H9 (cell line): ENCODE results near the gene SELPLG. TPM values are rescaled to one million over a fixed set of nuclear protein-coding genes. Genes with fewer than 3 reads are reported as not detected.

Experiments used
- DNase-seq: peaks from one replicate; pipeline ENCODE4 v3.0.0-alpha.2; 2017
- H2AFZ ChIP-seq: one replicate; pipeline ENCODE4 v1.6.1; 2013; ENCODE audit warnings: mild to moderate bottlenecking, low read length, control low read depth, moderate library complexity
- H2AK5ac ChIP-seq: 2 replicates; pipeline ENCODE4 v1.6.1; 2013; ENCODE audit warnings: low read length, control low read depth, mixed read lengths; ENCODE audit not compliant: insufficient read length
- H2BK120ac ChIP-seq: one replicate; pipeline ENCODE4 v1.6.1; 2013; ENCODE audit warnings: low read depth, mild to moderate bottlenecking, low read length, control low read depth, inconsistent platforms; ENCODE audit not compliant: poor library complexity, severe bottlenecking
- H2BK12ac ChIP-seq: 2 replicates; pipeline ENCODE4 v1.6.1; 2013; ENCODE audit warnings: low read length, control low read depth, mixed read lengths, low read depth; ENCODE audit not compliant: insufficient read length
- H2BK15ac ChIP-seq: 2 replicates; pipeline ENCODE4 v1.6.1; 2013; ENCODE audit warnings: low read depth, low read length, control low read depth
- H2BK20ac ChIP-seq: one replicate; pipeline ENCODE4 v1.6.1; 2013; ENCODE audit warnings: low read depth, mild to moderate bottlenecking, low read length, control low read depth, inconsistent platforms; ENCODE audit not compliant: poor library complexity, severe bottlenecking
- H2BK5ac ChIP-seq: 2 replicates; pipeline ENCODE4 v1.6.1; 2013; ENCODE audit warnings: low read length, control low read depth, mixed read lengths; ENCODE audit not compliant: insufficient read length
- H3K14ac ChIP-seq: 2 replicates; pipeline ENCODE4 v1.6.1; 2013; ENCODE audit warnings: low read length, control low read depth; ENCODE audit not compliant: insufficient read depth
- H3K18ac ChIP-seq: 2 replicates; pipeline ENCODE4 v1.6.1; 2013; ENCODE audit warnings: low read depth, mild to moderate bottlenecking, mixed read lengths, low read length, control low read depth; ENCODE audit not compliant: insufficient read length
- H3K23ac ChIP-seq: 2 replicates; pipeline ENCODE4 v1.6.1; 2013; ENCODE audit warnings: low read length, control low read depth, mixed read lengths, low read depth; ENCODE audit not compliant: insufficient read length
- H3K23me2 ChIP-seq: 2 replicates; pipeline ENCODE4 v1.6.1; 2013; ENCODE audit warnings: low read depth, mild to moderate bottlenecking, mixed read lengths, low read length, control low read depth; ENCODE audit not compliant: insufficient read length, poor library complexity, severe bottlenecking
- H3K27ac ChIP-seq: 2 replicates; pipeline ENCODE4 v1.5.1; 2013; ENCODE audit warnings: low read length, control low read depth, mixed read lengths, low read depth; ENCODE audit not compliant: insufficient read length
- H3K27me3 ChIP-seq: 2 replicates; pipeline ENCODE4 v1.6.1; 2013; ENCODE audit warnings: low read length, control low read depth, inconsistent platforms; ENCODE audit not compliant: insufficient read depth
- H3K4ac ChIP-seq: 2 replicates; pipeline ENCODE4 v1.6.1; 2013; ENCODE audit warnings: low read depth, mild to moderate bottlenecking, control low read depth, inconsistent platforms, low read length, moderate library complexity
- H3K4me1 ChIP-seq: 2 replicates; pipeline ENCODE4 v1.6.1; 2013; ENCODE audit warnings: low read length, control low read depth, inconsistent platforms; ENCODE audit not compliant: insufficient read depth
- H3K4me2 ChIP-seq: 2 replicates; pipeline ENCODE4 v1.6.1; 2013; ENCODE audit warnings: low read length, control low read depth, mixed read lengths; ENCODE audit not compliant: insufficient read length, insufficient read depth
- H3K56ac ChIP-seq: 2 replicates; pipeline ENCODE4 v1.6.1; 2013; ENCODE audit warnings: low read depth, mild to moderate bottlenecking, mixed read lengths, low read length, control low read depth; ENCODE audit not compliant: insufficient read length
- H3K79me1 ChIP-seq: 2 replicates; pipeline ENCODE4 v1.6.1; 2013; ENCODE audit warnings: low read depth, mild to moderate bottlenecking, moderate library complexity, low read length, control low read depth, inconsistent platforms; ENCODE audit not compliant: insufficient read depth, poor library complexity, severe bottlenecking
- H3K79me2 ChIP-seq: 2 replicates; pipeline ENCODE4 v1.6.1; 2013; ENCODE audit warnings: low read length, control low read depth, inconsistent platforms; ENCODE audit not compliant: insufficient read depth
- H3K9ac ChIP-seq: 2 replicates; pipeline ENCODE4 v1.6.1; 2013; ENCODE audit warnings: low read length, control low read depth, mixed read lengths; ENCODE audit not compliant: insufficient read length; ENCODE audit errors: extremely low read depth
- H3K9me3 ChIP-seq: one replicate; pipeline ENCODE4 v1.6.1; 2013; ENCODE audit warnings: low read depth, low read length, inconsistent platforms; ENCODE audit not compliant: control insufficient read depth
- H3T11ph ChIP-seq: one replicate; pipeline ENCODE4 v1.6.1; 2013; ENCODE audit warnings: mild to moderate bottlenecking, low read length, control low read depth, inconsistent platforms
- H4K20me1 ChIP-seq: one replicate; pipeline ENCODE4 v1.6.1; 2013; ENCODE audit not compliant: control insufficient read depth, insufficient read length, insufficient read depth
- H4K5ac ChIP-seq: 2 replicates; pipeline ENCODE4 v1.6.1; 2013; ENCODE audit warnings: low read depth, mild to moderate bottlenecking, mixed read lengths, low read length, control low read depth; ENCODE audit not compliant: insufficient read length
- H4K8ac ChIP-seq: replicated peaks from 2 replicates; pipeline ENCODE4 v1.6.1; 2013; ENCODE audit warnings: low read length, control low read depth, mixed read lengths, low read depth; ENCODE audit not compliant: insufficient read length
- H4K91ac ChIP-seq: 2 replicates; pipeline ENCODE4 v1.6.1; 2013; ENCODE audit warnings: low read depth, mild to moderate bottlenecking, moderate library complexity, mixed read lengths, low read length, control low read depth; ENCODE audit not compliant: insufficient read length
- H3K27ac Mint-ChIP-seq, 3 experiments: 2 replicates in 2 of 3; 3 replicates in 1 of 3; pipeline ENCODE4 v1.8.0; 2020 to 2021; ENCODE audit warnings: mixed read lengths in 3 of 3, mild to moderate bottlenecking in 1 of 3, moderate library complexity in 1 of 3
- H3K27me3 Mint-ChIP-seq: 2 replicates; pipeline ENCODE4 v1.8.0; 2021; ENCODE audit warnings: low read depth, mild to moderate bottlenecking, moderate library complexity, mixed read lengths
- H3K36me3 Mint-ChIP-seq, 3 experiments: 2 replicates in 2 of 3; 3 replicates in 1 of 3; pipeline ENCODE4 v1.8.0; 2020 to 2021; ENCODE audit warnings: low read depth in 3 of 3, mixed read lengths in 3 of 3; ENCODE audit not compliant: insufficient read depth in 1 of 3
- H3K4me1 Mint-ChIP-seq, 2 experiments: 2 replicates each; pipeline ENCODE4 v1.8.0; 2020; ENCODE audit warnings: mixed read lengths in 2 of 2
- H3K4me3 Mint-ChIP-seq, 2 experiments: 2 replicates in 1 of 2; 3 replicates in 1 of 2; pipeline ENCODE4 v1.8.0; 2020 to 2021; ENCODE audit warnings: mild to moderate bottlenecking in 2 of 2, mixed read lengths in 2 of 2, moderate library complexity in 1 of 2
- H3K9me3 Mint-ChIP-seq, 2 experiments: 2 replicates in 1 of 2; 3 replicates in 1 of 2; pipeline ENCODE4 v1.8.0; 2020; ENCODE audit warnings: mild to moderate bottlenecking in 2 of 2, mixed read lengths in 2 of 2, moderate library complexity in 1 of 2
- CTCF ChIP-seq: fragments of 200-600 bp; sonication (generic); conservative IDR thresholded peaks from 3 replicates; pipeline ENCODE4 v1.8.0; 2021; ENCODE audit warnings: antibody characterized with exemption, mild to moderate bottlenecking
- WGBS: extraction: QIAGEN DNeasy Blood & Tissue Kit; methylation state at CpG from one replicate; pipeline ENCODE4 v1.1.7; 2013; ENCODE audit warnings: missing lambda C conversion rate, low lambda C conversion rate, mixed read lengths; ENCODE audit not compliant: insufficient read length; ENCODE audit errors: extremely low coverage; 5-methylcytosine and 5-hydroxymethylcytosine counted together
- total RNA-seq: library from RNA; stranded (reverse); gene quantifications from 2 replicates; pipeline ENCODE4 v1.2.1, GENCODE V29; 2021

Gene SELPLG
- total RNA-seq, 1 experiment from 2014 or later: 0.15 TPM

- H3K27ac Mint-ChIP-seq: no peak overlapping the region; a peak in 1 of 7 replicates
These were observed 30.0 kb downstream of the SELPLG start for GRCh38 chr12:108603743-108604142.

More at GRCh38 chr12:108603743-108604142, 30.0 kb downstream of the SELPLG start:
- Histone ChIP-seq H3K56ac (no peak overlapping the region), H3K27me3 (no peaks in the 10 kb centered on the region), H4K91ac (no peak overlapping the region), H3K27ac (no peak overlapping the region), H3K79me2 (no peaks in the 10 kb centered on the region), H3T11ph (no peak overlapping the region), H3K18ac (no peak overlapping the region), H3K23me2 (no peaks in the 10 kb centered on the region), H3K4me2 (no peak overlapping the region), H3K14ac (no peak overlapping the region), H3K4me1 (no peaks in the 10 kb centered on the region), H4K5ac (no peak overlapping the region), H4K8ac (no peak overlapping the region), H2BK120ac (no peak overlapping the region), H3K9me3 (no peaks in the 10 kb centered on the region), H2BK5ac (no peak overlapping the region), H3K4ac (no peak overlapping the region), H3K9ac (no peak overlapping the region), H2AFZ (no peak overlapping the region), H2BK15ac (no peak overlapping the region), H2BK12ac (no peak overlapping the region), H2AK5ac (no peak overlapping the region), H3K23ac (no peak overlapping the region), H2BK20ac (no peak overlapping the region), H3K79me1 (no peaks in the 10 kb centered on the region), H4K20me1 (no peaks in the 10 kb centered on the region)
- Mint-ChIP-seq H3K27me3 (peaks cover 2% of the 10 kb centered on the region), H3K4me1 (peaks cover 16 to 25% of the 10 kb centered on the region in 2 experiments), H3K4me3 (no peak overlapping the region), H3K9me3 (no peaks in the 10 kb centered on the region; a peak in 1 of 5 replicates), H3K36me3 (no peaks in the 10 kb centered on the region)
- no peak for TF ChIP-seq CTCF
- DNase-seq: no peak
- WGBS: no CpG with 5 or more reads among the region's 4 CpGs
